BLaER1 treated with 17β-estradiol and CSF1 and Interleukin-3, amounts not matched to agents 10 nM and 100 nM (cell line): ENCODE measurements around the gene LTBR.

ENCODE experiments used
- H3K27ac ChIP-seq, 11 experiments: shearing (Covaris generic); formaldehyde crosslinking; 2 replicates each; pipeline ENCODE4 v1.8.1; 2022
- H3K27me3 ChIP-seq, 11 experiments: shearing (Covaris generic); formaldehyde crosslinking; 2 replicates each; pipeline ENCODE4 v1.8.1; 2022
- H3K36me3 ChIP-seq, 11 experiments: shearing (Covaris generic); formaldehyde crosslinking; 2 replicates each; pipeline ENCODE4 v1.8.1; 2022
- H3K4me1 ChIP-seq, 10 experiments: shearing (Covaris generic); formaldehyde crosslinking; 2 replicates each; pipeline ENCODE4 v1.8.1; 2022
- H3K4me2 ChIP-seq, 11 experiments: shearing (Covaris generic); formaldehyde crosslinking; 2 replicates each; pipeline ENCODE4 v1.8.1; 2022
- H3K4me3 ChIP-seq, 10 experiments: shearing (Covaris generic); formaldehyde crosslinking; 2 replicates each; pipeline ENCODE4 v1.8.1; 2022
- H3K9ac ChIP-seq, 11 experiments: shearing (Covaris generic); formaldehyde crosslinking; 2 replicates each; pipeline ENCODE4 v1.8.1; 2022
- H3K9me3 ChIP-seq, 11 experiments: shearing (Covaris generic); formaldehyde crosslinking; replicated peaks in 1 of 11; 2 replicates each; pipeline ENCODE4 v1.8.1; 2022
- H4K20me1 ChIP-seq, 11 experiments: shearing (Covaris generic); formaldehyde crosslinking; 2 replicates each; pipeline ENCODE4 v1.8.1; 2022
- Cebpa-rat ChIP-seq, 11 experiments: shearing (Covaris generic); IDR thresholded peaks; 2 replicates each; pipeline ENCODE4 v1.8.1; 2022

Gene LTBR

DNA sequence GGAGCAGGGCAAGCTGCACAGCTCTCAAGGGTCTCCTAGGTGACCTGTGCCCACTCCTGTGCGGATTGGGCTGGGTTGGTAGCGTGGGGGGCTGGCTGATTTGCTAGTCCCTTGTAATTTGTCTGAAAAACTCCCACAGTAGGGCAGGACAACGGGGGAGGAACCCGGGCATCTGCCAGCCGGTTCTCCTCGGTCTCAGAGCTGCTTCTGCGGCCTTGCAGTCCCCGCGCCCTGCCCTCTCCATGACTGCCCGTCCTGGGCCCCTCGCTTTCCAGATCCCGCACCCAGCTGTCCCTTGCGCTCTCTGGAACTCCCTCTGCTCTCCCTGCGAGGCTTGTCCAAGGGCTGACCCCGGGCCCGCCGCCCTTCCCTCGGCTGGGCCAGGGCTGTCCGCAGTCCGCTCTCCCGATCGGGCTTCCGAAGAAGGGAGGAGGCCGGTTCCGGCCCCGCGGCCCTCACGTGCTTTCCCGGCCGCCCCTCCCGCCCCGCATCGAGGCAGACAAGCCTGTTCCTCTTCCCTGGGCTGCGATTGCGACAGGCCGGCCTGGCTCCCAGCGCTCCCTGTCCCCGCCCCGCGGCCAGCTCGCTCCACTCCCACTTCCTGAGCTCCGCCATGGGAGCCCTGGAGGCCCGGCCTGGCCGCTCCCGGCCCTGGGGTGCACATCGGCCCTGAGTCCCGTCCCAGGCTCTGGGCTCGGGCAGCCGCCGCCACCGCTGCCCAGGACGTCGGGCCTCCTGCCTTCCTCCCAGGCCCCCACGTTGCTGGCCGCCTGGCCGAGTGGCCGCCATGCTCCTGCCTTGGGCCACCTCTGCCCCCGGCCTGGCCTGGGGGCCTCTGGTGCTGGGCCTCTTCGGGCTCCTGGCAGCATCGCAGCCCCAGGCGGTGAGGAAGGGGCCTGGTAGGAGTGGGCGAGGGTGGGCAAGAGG is at the start of gene LTBR:
Gene LTBR, plus strand, starts transcription at position 591 of the 927 bp plus-strand sequence. Its CDS starts 197 bp downstream, at position 788.
- H3K36me3 ChIP-seq, result peaks cover 0 to 37% (median 7%) of the 10 kb centered on the region in 11 experiments; a peak in 10 of 22 replicates
- no peaks in the 10 kb centered on the region for H3K9me3 ChIP-seq
- H3K4me3 ChIP-seq, result peak within 1 kb of the TSS; percentile 5 to 84 (median 66); a peak in 19 of 20 replicates
- H3K27ac ChIP-seq, result peak within 1 kb of the TSS; percentile 66 to 96 (median 90)
- TF ChIP-seq Cebpa-rat (IDR thresholded peaks at IDR 0.05), result peak; percentile 31 to 89 (median 82); a peak in 17 of 22 replicates
- peaks cover 20 to 94% (median 49%) of the 10 kb centered on the region in 10 experiments for H3K4me1 ChIP-seq
- peaks cover 0 to 40% (median 29%) of the 10 kb centered on the region in 11 experiments; a peak in 15 of 22 replicates for H3K27me3 ChIP-seq
- peak within 1 kb of the TSS; percentile 74 to 95 (median 81) for H3K9ac ChIP-seq
- H4K20me1 ChIP-seq, result peaks cover 0 to 16% (median 0%) of the 10 kb centered on the region in 11 experiments; a peak in 4 of 22 replicates
- peak within 1 kb of the TSS; percentile 81 to 100 (median 98) for H3K4me2 ChIP-seq

- TF ChIP-seq Cebpa-rat (IDR thresholded peaks at IDR 0.05), result no peak
- H3K36me3 ChIP-seq, result peaks cover 75 to 94% (median 85%) of the 10 kb centered on the region in 11 experiments
- H3K27me3 ChIP-seq, result no peaks in the 10 kb centered on the region; a peak in 2 of 22 replicates
- H3K4me3 ChIP-seq, result peak overlapping the region in 4 of 10 experiments; percentile 4 to 96 (median 46); a peak in 4 of 20 replicates
- H3K4me1 ChIP-seq, result peaks cover 77 to 100% (median 97%) of the 10 kb centered on the region in 10 experiments
- H3K9ac ChIP-seq, result peak overlapping the region in 8 of 11 experiments; percentile 89 to 99 (median 98); a peak in 14 of 22 replicates
- H3K9me3 ChIP-seq, result no peaks in the 10 kb centered on the region
- peaks cover 95 to 100% (median 99%) of the 10 kb centered on the region in 11 experiments for H4K20me1 ChIP-seq
- H3K4me2 ChIP-seq, result peak overlapping the region; percentile 95 to 100 (median 99)
- H3K27ac ChIP-seq, result peak overlapping the region in 5 of 11 experiments; percentile 92 to 99 (median 95); a peak in 6 of 22 replicates
Observed at GRCh38 chr12:6334359-6334758, 49.6 kb upstream of the LTBR start.

- Histone ChIP-seq H3K27me3 (no peaks in the 10 kb centered on the region; a peak in 2 of 22 replicates), H4K20me1 (peaks cover 95 to 100% (median 99%) of the 10 kb centered on the region in 11 experiments), H3K4me1 (peaks cover 70 to 100% (median 92%) of the 10 kb centered on the region in 10 experiments), H3K9me3 (no peaks in the 10 kb centered on the region), H3K9ac (peak overlapping the region; percentile 89 to 100 (median 98)), H3K27ac (peak overlapping the region; percentile 92 to 100 (median 98)), H3K36me3 (peaks cover 69 to 94% (median 85%) of the 10 kb centered on the region in 11 experiments), H3K4me2 (peak overlapping the region; percentile 95 to 100 (median 99)), H3K4me3 (peak overlapping the region in 9 of 10 experiments; percentile 84 to 100 (median 98); a peak in 16 of 20 replicates)
- TF ChIP-seq Cebpa-rat (IDR thresholded peaks at IDR 0.05), result no peak
Observed at GRCh38 chr12:6334940-6335450, 49.0 kb upstream of the LTBR start.

- Histone ChIP-seq H3K27ac (peak overlapping the region; percentile 92 to 100 (median 98)), H3K27me3 (no peaks in the 10 kb centered on the region; a peak in 2 of 22 replicates), H3K36me3 (peaks cover 64 to 94% (median 83%) of the 10 kb centered on the region in 11 experiments), H4K20me1 (peaks cover 95 to 100% (median 99%) of the 10 kb centered on the region in 11 experiments), H3K4me3 (peak overlapping the region; percentile 84 to 100 (median 97)), H3K9me3 (no peaks in the 10 kb centered on the region), H3K4me1 (peaks cover 65 to 96% (median 86%) of the 10 kb centered on the region in 10 experiments), H3K4me2 (peak overlapping the region; percentile 95 to 100 (median 99)), H3K9ac (peak overlapping the region; percentile 89 to 100 (median 98))
- TF ChIP-seq Cebpa-rat (IDR thresholded peaks at IDR 0.05), result no peak
Observed at GRCh38 chr12:6335451-6336078, 48.4 kb upstream of the LTBR start.

GRCh38 chr12:6336079-6336888 is 47.7 kb upstream of the LTBR start:
- peaks cover 57 to 94% (median 81%) of the 10 kb centered on the region in 11 experiments for H3K36me3 ChIP-seq
- H3K27me3 ChIP-seq, result no peaks in the 10 kb centered on the region; a peak in 1 of 22 replicates
- no peaks in the 10 kb centered on the region for H3K9me3 ChIP-seq
- peaks cover 57 to 88% (median 79%) of the 10 kb centered on the region in 10 experiments for H3K4me1 ChIP-seq
- H3K4me3 ChIP-seq, result peak overlapping the region; percentile 84 to 100 (median 97)
- H3K27ac ChIP-seq, result peak overlapping the region; percentile 92 to 100 (median 98)
- no peak for TF ChIP-seq Cebpa-rat (IDR thresholded peaks at IDR 0.05)
- H3K4me2 ChIP-seq, result peak overlapping the region; percentile 95 to 100 (median 99)
- peaks cover 90 to 100% (median 99%) of the 10 kb centered on the region in 11 experiments for H4K20me1 ChIP-seq
- H3K9ac ChIP-seq, result peak overlapping the region; percentile 94 to 100 (median 98)

DNA sequence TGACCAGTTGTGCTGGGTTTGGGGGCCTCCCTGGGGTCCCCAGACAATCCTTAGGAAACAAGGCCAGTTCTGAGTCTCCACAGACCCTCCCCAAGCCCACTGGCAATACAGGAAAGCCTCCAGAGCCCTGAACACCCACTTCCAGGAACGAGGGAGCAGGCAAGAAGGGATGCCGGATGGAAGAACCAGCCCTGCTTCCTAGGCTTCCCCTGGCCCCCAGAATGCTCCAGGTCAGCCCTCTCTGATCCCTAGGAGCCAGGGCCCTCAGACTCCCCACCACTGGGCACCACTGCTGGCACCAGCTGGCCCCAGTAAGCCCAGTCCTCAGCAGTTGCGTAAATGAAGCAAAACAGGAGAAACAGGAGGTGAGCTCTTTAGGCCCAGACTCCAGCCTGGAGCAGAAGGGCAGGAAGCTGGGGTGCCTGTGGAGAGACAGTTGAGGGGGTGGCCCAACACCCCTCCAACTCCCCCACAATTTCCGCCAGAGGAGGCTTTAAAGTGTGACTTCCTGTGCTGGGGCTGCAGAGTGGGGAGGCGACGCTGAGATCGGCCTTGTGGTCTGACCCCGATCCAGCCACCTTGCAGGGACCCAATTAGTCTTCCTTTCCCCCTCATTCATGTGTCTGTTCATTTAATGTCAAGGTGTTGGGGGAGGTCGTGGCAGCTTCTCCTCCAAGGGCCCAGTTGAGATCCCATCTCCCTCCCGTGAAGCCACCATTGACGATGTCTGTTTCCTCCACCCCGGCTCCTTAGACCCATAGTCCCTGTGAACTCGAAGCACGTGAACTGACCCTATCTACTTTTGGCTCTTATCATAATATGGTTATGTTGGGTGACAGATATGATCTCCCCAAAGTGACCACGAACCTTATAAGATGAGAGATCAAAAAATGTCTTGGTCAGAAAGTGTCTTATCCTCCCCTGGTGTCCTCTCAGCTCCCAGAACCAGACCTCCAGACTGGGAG is 46.8 kb upstream of the LTBR start:
- no peak for TF ChIP-seq Cebpa-rat (IDR thresholded peaks at IDR 0.05)
- no peaks in the 10 kb centered on the region for H3K9me3 ChIP-seq
- peak overlapping the region; percentile 94 to 100 (median 98) for H3K9ac ChIP-seq
- peaks cover 81 to 95% (median 91%) of the 10 kb centered on the region in 11 experiments for H4K20me1 ChIP-seq
- H3K4me3 ChIP-seq, result peak overlapping the region; percentile 84 to 100 (median 97)
- H3K27ac ChIP-seq, result peak overlapping the region; percentile 92 to 100 (median 98)
- peaks cover 48 to 88% (median 72%) of the 10 kb centered on the region in 11 experiments for H3K36me3 ChIP-seq
- no peaks in the 10 kb centered on the region; a peak in 1 of 22 replicates for H3K27me3 ChIP-seq
- peaks cover 50 to 82% (median 72%) of the 10 kb centered on the region in 10 experiments for H3K4me1 ChIP-seq
- peak overlapping the region; percentile 95 to 100 (median 99) for H3K4me2 ChIP-seq
